IMR-90 (cell line): ENCODE results near the gene IRF6. TPM values are rescaled to one million over a fixed set of nuclear protein-coding genes. Genes with fewer than 3 reads are reported as not detected.

Source experiments
- ATAC-seq: fragments of 200-7000 bp; cut with Tn5 transposase; 2 replicates; pipeline ENCODE4 v1.9.1; 2020; ENCODE audit warnings: low read depth, mild to moderate bottlenecking, moderate library complexity
- BruUV-seq: library from RNA; stranded (reverse); fragments of 400-500 nt; replicated peaks from 2 replicates; lab custom pipeline; 2021; lab: Mats Ljungman, UMichigan
- CTCF ChIA-PET: fragments of 300-600 bp; formaldehyde crosslinking; extraction: SDS; loops from one replicate; lab custom pipeline; 2021; ENCODE audit warnings: antibody characterized with exemption; lab: Yijun Ruan, JAX
- POLR2A ChIA-PET: fragments of 300-600 bp; sonication (Branson Sonifier 250); formaldehyde crosslinking; loops from one replicate; lab custom pipeline; 2022; ENCODE audit warnings: antibody characterized with exemption; ENCODE audit not compliant: unreplicated experiment; lab: Charles Lee
- DNase-seq: peaks from one replicate; pipeline ENCODE4 v3.0.0; 2013
- H2AFZ ChIP-seq: replicated peaks from 2 replicates; pipeline ENCODE3; 2013; ENCODE audit warnings: low read length, mild to moderate bottlenecking; ENCODE audit not compliant: poor library complexity
- H2AK5ac ChIP-seq: 2 replicates; pipeline ENCODE4 v1.6.1; 2013; ENCODE audit warnings: low read depth, low read length, inconsistent platforms
- H2AK9ac ChIP-seq: replicated peaks from 2 replicates; pipeline ENCODE3; 2013; ENCODE audit warnings: mild to moderate bottlenecking, low read depth, low read length, moderate library complexity; ENCODE audit not compliant: poor library complexity
- H2BK120ac ChIP-seq: 2 replicates; pipeline ENCODE4 v1.6.1; 2013; ENCODE audit warnings: low read depth, low read length, inconsistent platforms
- H2BK15ac ChIP-seq: 3 replicates; pipeline ENCODE4 v1.6.1; 2013; ENCODE audit warnings: low read depth, low read length, inconsistent platforms
- H2BK20ac ChIP-seq: 2 replicates; pipeline ENCODE4 v1.6.1; 2013; ENCODE audit warnings: low read depth, mild to moderate bottlenecking, inconsistent platforms, low read length, moderate library complexity
- H2BK5ac ChIP-seq: 2 replicates; pipeline ENCODE4 v1.6.1; 2013; ENCODE audit warnings: mild to moderate bottlenecking, low read depth, low read length, inconsistent platforms; ENCODE audit not compliant: poor library complexity, severe bottlenecking
- H3K14ac ChIP-seq: replicated peaks from 2 replicates; pipeline ENCODE4 v1.6.1; 2013; ENCODE audit warnings: low read depth, low read length, inconsistent platforms
- H3K18ac ChIP-seq: 2 replicates; pipeline ENCODE4 v1.6.1; 2013; ENCODE audit warnings: low read depth, low read length, control low read depth
- H3K23ac ChIP-seq: 2 replicates; pipeline ENCODE4 v1.6.1; 2013; ENCODE audit warnings: low read depth, low read length, inconsistent platforms
- H3K27ac ChIP-seq: 2 replicates; pipeline ENCODE4 v1.5.1; 2013; ENCODE audit warnings: mild to moderate bottlenecking, control low read depth, low read length; ENCODE audit not compliant: insufficient read depth
- H3K27me3 ChIP-seq: 2 replicates; pipeline ENCODE4 v1.6.1; 2013; ENCODE audit warnings: low read length; ENCODE audit not compliant: control insufficient read depth, insufficient read depth
- H3K36me3 ChIP-seq: 2 replicates; pipeline ENCODE4 v1.6.1; 2013; ENCODE audit warnings: low read length, mixed read lengths; ENCODE audit not compliant: control insufficient read depth, insufficient read depth
- H3K4ac ChIP-seq: 2 replicates; pipeline ENCODE4 v1.6.1; 2013; ENCODE audit warnings: low read depth, low read length, inconsistent platforms
- H3K4me1 ChIP-seq: 2 replicates; pipeline ENCODE4 v1.6.1; 2013; ENCODE audit warnings: low read length, mixed read lengths; ENCODE audit not compliant: control insufficient read depth, insufficient read depth
- H3K4me2 ChIP-seq: 2 replicates; pipeline ENCODE4 v1.6.1; 2013; ENCODE audit warnings: low read depth, mild to moderate bottlenecking, control low read depth, low read length, moderate library complexity
- H3K4me3 ChIP-seq: 2 replicates; pipeline ENCODE4 v1.5.1; 2013; ENCODE audit warnings: low read depth, mild to moderate bottlenecking, control low read depth, low read length, moderate library complexity; ENCODE audit not compliant: insufficient read depth
- H3K56ac ChIP-seq: 2 replicates; pipeline ENCODE4 v1.6.1; 2013; ENCODE audit warnings: low read length, inconsistent platforms; ENCODE audit not compliant: insufficient read depth; ENCODE audit errors: extremely low read depth
- H3K79me1 ChIP-seq, 2 experiments: 2 replicates each; pipeline ENCODE4 v1.6.1; 2013; ENCODE audit warnings: low read length in 2 of 2, inconsistent platforms in 1 of 2, low read depth in 1 of 2
- H3K9ac ChIP-seq: 2 replicates; pipeline ENCODE4 v1.6.1; 2013; ENCODE audit warnings: low read depth, low read length, control low read depth
- H3K9me1 ChIP-seq: 2 replicates; pipeline ENCODE4 v1.6.1; 2013; ENCODE audit warnings: low read length, inconsistent platforms; ENCODE audit not compliant: insufficient read depth
- H3K9me3 ChIP-seq: 2 replicates; pipeline ENCODE4 v1.6.1; 2013; ENCODE audit warnings: low read length; ENCODE audit not compliant: control insufficient read depth, insufficient read depth
- H4K20me1 ChIP-seq: 2 replicates; pipeline ENCODE4 v1.6.1; 2013; ENCODE audit warnings: low read length, inconsistent platforms; ENCODE audit not compliant: insufficient read depth
- H4K5ac ChIP-seq: 2 replicates; pipeline ENCODE4 v1.6.1; 2013; ENCODE audit warnings: mild to moderate bottlenecking, low read depth, low read length, control low read depth
- H4K8ac ChIP-seq, 2 experiments: 2 replicates each; pipeline ENCODE4 v1.6.1; 2013; ENCODE audit warnings: low read depth in 2 of 2, low read length in 2 of 2, control low read depth in 1 of 2, inconsistent platforms in 1 of 2
- H4K91ac ChIP-seq: 2 replicates; pipeline ENCODE4 v1.6.1; 2013; ENCODE audit warnings: low read depth, low read length, inconsistent platforms; ENCODE audit not compliant: insufficient read depth
- CTCF ChIP-seq: conservative IDR thresholded peaks from 2 replicates; pipeline ENCODE4 v1.5.1; 2012; ENCODE audit warnings: mild to moderate bottlenecking, low read depth, low read length, improper control_type of control experiment
- MAZ ChIP-seq: IDR thresholded peaks from 2 replicates; pipeline ENCODE4 v1.6.1; 2012; ENCODE audit warnings: low read depth, mild to moderate bottlenecking, low read length, improper control_type of control experiment, moderate library complexity, borderline replicate concordance
- POLR2A ChIP-seq: IDR thresholded peaks from 2 replicates; pipeline ENCODE4 v1.6.1; 2012; ENCODE audit warnings: mild to moderate bottlenecking, low read depth, low read length
- RAD21 ChIP-seq: IDR thresholded peaks from 2 replicates; pipeline ENCODE4 v1.6.1; 2012; ENCODE audit warnings: low read length, improper control_type of control experiment
- SMC3 ChIP-seq: fragments of 150-350 bp; IDR thresholded peaks from 2 replicates; pipeline ENCODE4 v1.6.1; 2016; ENCODE audit warnings: low read depth, mild to moderate bottlenecking, antibody characterized with exemption, low read length, moderate library complexity
- USF2 ChIP-seq: fragments of 150-350 bp; IDR thresholded peaks from 2 replicates; pipeline ENCODE4 v1.6.1; 2017; ENCODE audit warnings: mild to moderate bottlenecking, antibody characterized with exemption, low read length, low read depth
- WGBS, 2 experiments: methylation state at CpG; one replicate each; pipeline versions ENCODE4 v1.1.5 to v1.1.7; 2013; ENCODE audit warnings: missing lambda C conversion rate in 2 of 2; ENCODE audit not compliant: insufficient read length in 1 of 2; ENCODE audit errors: extremely low coverage in 2 of 2; 5-methylcytosine and 5-hydroxymethylcytosine counted together
- dilution Hi-C: fragments of 300-500 bp; cut with HindIII; formaldehyde crosslinking; loops from one replicate; pipeline ENCODE4 v1.14.3; 2018; ENCODE audit warnings: low sequenced_read_pairs; ENCODE audit not compliant: unreplicated experiment
- in situ Hi-C: fragments of 300-500 bp; cut with MboI; formaldehyde crosslinking; loops from 3 replicates; pipeline ENCODE4 v1.14.3; 2019; ENCODE audit warnings: low sequenced_read_pairs, inconsistent platforms, mixed read lengths
- intact Hi-C: fragments of 100-400 bp; cut with micrococcal nuclease; formaldehyde crosslinking; loops from 2 replicates; pipeline ENCODE4 v1.10.0; 2022
- polyA plus RNA-seq, 3 experiments: library from polyadenylated mRNA; depleted of rRNA; stranded (reverse); fragments of >200 nt; gene quantifications; 2 replicates each; pipeline ENCODE4 v1.2.3, GENCODE V29; 2012; ENCODE audit warnings: low replicate concordance in 1 of 3
- total RNA-seq: library from RNA; depleted of rRNA; stranded (reverse); fragments of >200 nt; gene quantifications from 2 replicates; pipeline ENCODE4 v1.2.3, GENCODE V29; 2012

The IRF6 gene
- total and polyA plus RNA-seq, 2 of the 4 experiments (the other 2 are of a cell fraction) = 1.2 to 2.9 TPM

GRCh38 chr1:209737118-209737505, 68.8 kb downstream of the IRF6 start:
- H3K4ac ChIP-seq = no peak overlapping the region
- ChIA-PET CTCF (interaction anchor here (1.1 to 2.0 kb wide), 2 partner anchors 11 to 24 kb away, joined by 4 to 10 read pairs; no protein-coding TSS in a partner anchor), POLR2A (no interaction called here)
- H3K4me1 ChIP-seq = peaks cover 1% of the 10 kb centered on the region; the same call in 1 of the 2 replicates
- no peaks in the 10 kb centered on the region for H3K79me1 ChIP-seq
- intact Hi-C loops = no loop called here
- in situ Hi-C loops = no loop called here
- no peak for ATAC-seq
- no peak overlapping the region for H2AK9ac ChIP-seq
- H3K4me2 ChIP-seq = no peak overlapping the region
- H3K9me3 ChIP-seq = no peaks in the 10 kb centered on the region
- TF ChIP-seq SMC3 (no peak), RAD21 (no peak), MAZ (no peak), CTCF (no peak), USF2 (no peak), POLR2A (no peak)
- H4K8ac ChIP-seq = no peak overlapping the region
- no peak overlapping the region for H2BK5ac ChIP-seq
- no peak overlapping the region for H3K14ac ChIP-seq
- no TSS peak for BruUV-seq
- no peak overlapping the region for H3K9ac ChIP-seq
- no peak overlapping the region for H3K27ac ChIP-seq
- DNase-seq = no peak
- no peak overlapping the region for H3K23ac ChIP-seq
- no peak overlapping the region for H3K56ac ChIP-seq
- WGBS, 2 experiments = no CpG with 5 or more reads among the region's 5 CpGs
- no peak overlapping the region for H2BK120ac ChIP-seq
- H4K20me1 ChIP-seq = no peaks in the 10 kb centered on the region
- H3K36me3 ChIP-seq = no peaks in the 10 kb centered on the region
- H4K5ac ChIP-seq = no peak overlapping the region
- no peak overlapping the region for H4K91ac ChIP-seq
- no peak overlapping the region for H2BK15ac ChIP-seq
- no peak overlapping the region for H2AK5ac ChIP-seq
- H2AFZ ChIP-seq = no peak overlapping the region
- H3K18ac ChIP-seq = no peak overlapping the region
- H3K9me1 ChIP-seq = no peaks in the 10 kb centered on the region
- H3K27me3 ChIP-seq = peaks cover 4% of the 10 kb centered on the region
- no peak overlapping the region for H3K4me3 ChIP-seq
- dilution Hi-C loops = no loop called here
- H2BK20ac ChIP-seq = no peak overlapping the region
